A549 (cell line): ENCODE results near the gene MAML2. TPM values are rescaled to one million over a fixed set of nuclear protein-coding genes. Genes with fewer than 3 reads are reported as not detected.

Experiments
- ATAC-seq, 2 experiments: fragments of 200-7000 bp in 1 of 2; fragments of >200 bp in 1 of 2; cut with Nextera tagmentation in 1 of 2; cut with Tn5 transposase in 1 of 2; 3 replicates each; pipeline versions ENCODE4 v1.8.0 to v1.9.1; 2018 to 2020; ENCODE audit warnings: mild to moderate bottlenecking in 1 of 2, moderate library complexity in 1 of 2
- CTCF ChIA-PET: fragments of 300-600 bp; sonication (Branson Sonifier 250); formaldehyde crosslinking; extraction: SDS; loops from one replicate; lab custom pipeline; 2021; ENCODE audit warnings: antibody characterized with exemption, inconsistent platforms; lab: Yijun Ruan, JAX
- POLR2A ChIA-PET: fragments of 350-600 bp; formaldehyde crosslinking; extraction: SDS; loops from one replicate; lab custom pipeline; 2021; ENCODE audit warnings: antibody characterized with exemption, inconsistent platforms; lab: Yijun Ruan, JAX
- DNase-seq, 2 experiments: peaks; one replicate each; pipeline versions ENCODE4 v3.0.0 to v3.0.0-alpha.2; 2011 to 2016; ENCODE audit warnings: low read depth in 1 of 2, low spot score in 1 of 2
- FAIRE-seq: peaks from 2 replicates; lab custom pipeline; 2011; peaks lifted over from hg19 to GRCh38; lab: Jason Lieb, UNC
- H3K27ac ChIP-seq, 2 experiments: fragments of >200 bp; sonication (Bioruptor Twin); formaldehyde crosslinking; 3 replicates each; pipeline ENCODE4 v1.5.1; 2016 to 2017
- H3K4me1 ChIP-seq: fragments of >200 bp; sonication (Bioruptor Twin); formaldehyde crosslinking; 3 replicates; pipeline ENCODE4 v1.6.1; 2016
- H3K4me2 ChIP-seq: fragments of >200 bp; sonication (Bioruptor Twin); formaldehyde crosslinking; 3 replicates; pipeline ENCODE4 v1.6.1; 2016
- H3K4me3 ChIP-seq: fragments of >200 bp; sonication (Bioruptor Twin); formaldehyde crosslinking; 3 replicates; pipeline ENCODE4 v1.5.1; 2016
- H3K9me3 ChIP-seq: fragments of >200 bp; sonication (Bioruptor Twin); formaldehyde crosslinking; 3 replicates; pipeline ENCODE4 v1.6.1; 2016
- BHLHE40 ChIP-seq: IDR thresholded peaks from 2 replicates; pipeline ENCODE4 v1.6.1; 2012; ENCODE audit warnings: low read depth, low read length, inconsistent platforms
- CBX8 ChIP-seq: fragments of 200-600 bp; sonication (generic); IDR thresholded peaks from 2 replicates; pipeline ENCODE4 v1.6.1; 2016
- CEBPB ChIP-seq, 2 experiments: fragments of >200 bp in 1 of 2; sonication (Bioruptor Twin) in 1 of 2; formaldehyde crosslinking in 1 of 2; IDR thresholded peaks; 2 replicates each; pipeline ENCODE4 v1.6.1; 2012 to 2016
- EHF ChIP-seq: fragments of 250-450 bp; sonication (Bioruptor Pico); IDR thresholded peaks from 2 replicates; pipeline ENCODE4 v1.5.0; 2020; ENCODE audit warnings: mild to moderate bottlenecking
- HOXB5 ChIP-seq: fragments of 250-450 bp; sonication (Bioruptor Pico); IDR thresholded peaks from 2 replicates; pipeline ENCODE4 v1.5.0; 2020; ENCODE audit warnings: mild to moderate bottlenecking, moderate library complexity
- NR3C1 ChIP-seq: fragments of >200 bp; sonication (Bioruptor Twin); formaldehyde crosslinking; IDR thresholded peaks from 3 replicates; pipeline ENCODE4 v1.6.1; 2017
- POLR2AphosphoS2 ChIP-seq: conservative IDR thresholded peaks from 2 replicates; pipeline ENCODE4 v1.6.1; 2012; ENCODE audit warnings: low read length, improper control_type of control experiment, inconsistent platforms
- RARB ChIP-seq: fragments of 250-450 bp; sonication (Bioruptor Pico); IDR thresholded peaks from 2 replicates; pipeline ENCODE4 v1.8.0; 2021; ENCODE audit warnings: mild to moderate bottlenecking, moderate library complexity
- RCOR1 ChIP-seq: fragments of 150-350 bp; IDR thresholded peaks from 2 replicates; pipeline ENCODE4 v1.6.1; 2014; ENCODE audit warnings: antibody characterized with exemption, low read length, low read depth
- RFX5 ChIP-seq: fragments of 450-650 bp; IDR thresholded peaks from 2 replicates; pipeline ENCODE4 v1.7.1; 2014; ENCODE audit warnings: antibody characterized with exemption, mild to moderate bottlenecking, moderate library complexity
- ZC3H11A ChIP-seq: fragments of 450-650 bp; IDR thresholded peaks from 2 replicates; pipeline ENCODE4 v1.6.1; 2014; ENCODE audit warnings: antibody characterized with exemption, mild to moderate bottlenecking
- ZFP36 ChIP-seq: fragments of 450-650 bp; IDR thresholded peaks from 2 replicates; pipeline ENCODE4 v1.6.1; 2014; ENCODE audit warnings: borderline replicate concordance; ENCODE audit not compliant: partially characterized antibody
- ZNF302 ChIP-seq: fragments of 250-450 bp; sonication (Bioruptor Pico); IDR thresholded peaks from 2 replicates; pipeline ENCODE4 v1.9.0; 2021; ENCODE audit warnings: inconsistent platforms, mild to moderate bottlenecking, moderate library complexity
- WGBS: methylation state at CpG from one replicate; pipeline ENCODE4 v1.1.6; 2017; ENCODE audit errors: missing lambda C conversion rate; 5-methylcytosine and 5-hydroxymethylcytosine counted together
- polyA plus RNA-seq, 4 experiments: library from polyadenylated mRNA; depleted of rRNA in 3 of 4; stranded (reverse); fragments of >200 nt; fragmentation: RNase III in 1 of 4; extraction: RNeasy Plus Mini Kit Qiagen cat#74134 plus additional on column Dnase treatment in 1 of 4; gene quantifications; 2 replicates in 3 of 4; 3 replicates in 1 of 4; pipeline ENCODE4 v1.2.3, GENCODE V29; 2011 to 2017
- TF ChIP-seq, protein P1 (sequence below): fragments of 450-650 bp; IDR thresholded peaks from 2 replicates; pipeline ENCODE4 v1.6.1; 2014; ENCODE audit warnings: antibody characterized with exemption
- TF ChIP-seq, protein P2 (sequence below): IDR thresholded peaks from 2 replicates; pipeline ENCODE4 v1.6.1; 2012
- TF ChIP-seq, protein P3 (sequence below): fragments of 200-600 bp; sonication (generic); IDR thresholded peaks from 2 replicates; pipeline ENCODE4 v1.6.1; 2016; ENCODE audit warnings: antibody characterized with exemption, mild to moderate bottlenecking, moderate library complexity
- TF ChIP-seq, protein P4 (sequence below): fragments of 250-450 bp; sonication (Bioruptor Pico); IDR thresholded peaks from 2 replicates; pipeline ENCODE4 v1.5.0; 2021; ENCODE audit warnings: mild to moderate bottlenecking, moderate library complexity, borderline replicate concordance
- TF ChIP-seq, protein P5 (sequence below): fragments of 250-450 bp; sonication (Bioruptor Pico); IDR thresholded peaks from 2 replicates; pipeline ENCODE4 v1.5.0; 2020; ENCODE audit warnings: low read depth, mild to moderate bottlenecking, moderate library complexity

MAML2 gene
- polyA plus RNA-seq, 2 of the 4 experiments (the other 2 are of a cell fraction): 1.5 to 2.5 TPM

DNA sequence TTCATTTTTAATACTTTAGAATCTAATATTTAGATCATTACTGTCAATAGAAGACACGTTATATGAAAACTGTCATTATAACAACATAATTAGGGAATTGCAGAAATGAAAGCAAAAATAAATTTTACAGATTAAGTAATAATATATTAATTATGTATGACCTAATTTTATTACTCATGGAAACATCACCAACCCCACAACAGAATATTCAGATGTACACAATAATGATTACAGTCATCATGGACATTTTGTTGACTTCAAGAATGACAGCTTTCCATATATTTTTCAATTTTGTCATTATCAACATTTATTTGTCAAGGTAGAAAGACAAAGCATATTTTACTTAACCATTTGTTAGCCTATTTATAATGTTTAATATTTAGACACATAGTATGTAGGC is 119.9 kb downstream of the MAML2 start:
- H3K27ac ChIP-seq: no peak overlapping the region
- FAIRE-seq: no peak
- no peak for TF ChIP-seq EHF (CRISPR knock-in tag)
- DNase-seq: no peak
- 94% methylated on average over 1 of the region's 1 CpG for WGBS
- peaks cover 30% of the 10 kb centered on the region for H3K4me1 ChIP-seq
- no peak for ATAC-seq
- POLR2A ChIA-PET: no interaction called here
- H3K4me2 ChIP-seq: no peak overlapping the region
- no peaks in the 10 kb centered on the region for H3K9me3 ChIP-seq
- CTCF ChIA-PET: no interaction called here
- H3K4me3 ChIP-seq: no peak overlapping the region

DNA sequence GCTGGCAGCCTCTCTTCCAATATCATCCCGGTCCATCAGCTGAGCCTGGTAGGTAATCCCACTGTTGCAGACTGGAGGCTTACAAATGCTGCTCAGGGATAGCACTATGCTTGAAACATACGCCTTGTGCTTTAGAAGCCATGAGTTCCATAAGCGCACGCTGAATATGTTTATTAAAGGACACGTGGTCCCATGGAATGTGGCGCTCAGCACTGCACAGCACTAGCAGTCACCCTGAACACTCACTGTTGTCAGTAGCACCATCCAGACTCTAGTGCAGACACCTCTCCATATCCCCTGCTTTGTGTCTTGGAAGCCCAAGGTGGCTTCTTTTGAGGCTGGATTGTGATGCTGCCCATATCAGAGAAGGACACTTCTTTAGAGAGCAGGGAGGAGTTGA is 120.9 kb downstream of the MAML2 start:
- 97% methylated on average over 6 of the region's 6 CpGs for WGBS
- peaks cover 20% of the 10 kb centered on the region; the same call in 2 of the 3 replicates for H3K4me1 ChIP-seq
- ATAC-seq (peak in 1 of 2 experiments; percentile 30; a peak in 1 of 6 replicates), DNase-seq (no peak), FAIRE-seq (no peak)
- ChIA-PET POLR2A (no interaction called here), CTCF (interaction anchor here (1.5 kb wide), 1 partner anchor 121 kb away, joined by 5 read pairs; the partner anchor contains the start of gene MAML2)
- H3K27ac ChIP-seq: no peak overlapping the region
- TF ChIP-seq RFX5: no peak
- no peak overlapping the region for H3K4me3 ChIP-seq
- no peak overlapping the region for H3K4me2 ChIP-seq
- no peaks in the 10 kb centered on the region for H3K9me3 ChIP-seq

DNA sequence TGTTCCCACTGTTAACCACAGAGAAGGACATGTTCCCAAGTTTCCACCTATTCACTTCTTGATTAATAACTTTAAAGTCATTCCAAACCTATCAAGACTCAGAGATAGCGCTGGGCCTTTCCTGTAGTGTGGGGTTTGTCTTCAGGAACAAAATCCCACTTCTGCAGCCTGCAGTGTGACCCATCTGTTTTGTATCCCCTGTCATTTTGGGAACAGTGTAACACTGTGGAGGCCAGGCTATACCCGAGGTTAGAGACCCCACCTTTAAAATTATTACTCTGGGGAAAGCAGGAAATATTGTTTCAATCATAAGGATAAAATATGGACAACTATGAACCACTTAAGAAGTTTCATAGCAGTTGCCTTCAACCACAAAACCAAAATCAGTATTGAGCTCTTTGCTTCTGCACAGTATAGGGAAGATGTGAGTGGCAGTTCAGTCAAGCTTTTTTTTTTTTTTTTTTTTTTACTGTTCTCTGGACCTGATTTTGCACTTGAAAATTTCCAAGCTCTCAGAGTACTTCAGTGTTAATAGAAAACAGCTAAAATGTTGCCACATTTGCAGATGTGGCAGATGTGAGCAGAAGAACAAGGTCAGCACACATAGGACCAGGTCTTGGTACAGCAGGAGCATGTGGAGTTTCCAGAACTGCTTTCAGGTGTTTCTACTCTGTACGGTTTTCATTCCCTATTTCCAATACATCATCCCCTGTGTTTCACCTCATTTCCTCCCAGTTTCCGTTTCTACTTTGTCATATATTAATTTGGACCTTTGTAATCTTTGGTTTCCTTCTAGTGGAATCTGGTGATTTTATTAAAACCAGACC is 121.5 kb downstream of the MAML2 start:
- CTCF ChIA-PET: interaction anchor here (1.5 kb wide), 1 partner anchor 122 kb away, joined by 5 read pairs; the partner anchor contains the start of gene MAML2
- H3K9me3 ChIP-seq: no peaks in the 10 kb centered on the region
- WGBS: 72% methylated on average over 4 of the region's 4 CpGs
- POLR2A ChIA-PET: no interaction called here
- no peak overlapping the region for H3K4me2 ChIP-seq
- peaks cover 20% of the 10 kb centered on the region; the same call in 1 of the 3 replicates for H3K4me1 ChIP-seq
- FAIRE-seq: no peak
- no peak for DNase-seq
- TF ChIP-seq, protein P1, sequence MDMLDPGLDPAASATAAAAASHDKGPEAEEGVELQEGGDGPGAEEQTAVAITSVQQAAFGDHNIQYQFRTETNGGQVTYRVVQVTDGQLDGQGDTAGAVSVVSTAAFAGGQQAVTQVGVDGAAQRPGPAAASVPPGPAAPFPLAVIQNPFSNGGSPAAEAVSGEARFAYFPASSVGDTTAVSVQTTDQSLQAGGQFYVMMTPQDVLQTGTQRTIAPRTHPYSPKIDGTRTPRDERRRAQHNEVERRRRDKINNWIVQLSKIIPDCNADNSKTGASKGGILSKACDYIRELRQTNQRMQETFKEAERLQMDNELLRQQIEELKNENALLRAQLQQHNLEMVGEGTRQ: no peak
- TF ChIP-seq, protein P2, sequence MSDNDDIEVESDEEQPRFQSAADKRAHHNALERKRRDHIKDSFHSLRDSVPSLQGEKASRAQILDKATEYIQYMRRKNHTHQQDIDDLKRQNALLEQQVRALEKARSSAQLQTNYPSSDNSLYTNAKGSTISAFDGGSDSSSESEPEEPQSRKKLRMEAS: no peak
- no peak for TF ChIP-seq HOXB5 (CRISPR knock-in tag)
- no peak for TF ChIP-seq RCOR1
- TF ChIP-seq CBX8: no peak
- TF ChIP-seq NR3C1: no peak
- no peak for TF ChIP-seq RARB (CRISPR knock-in tag)
- no peak for TF ChIP-seq CEBPB (IDR thresholded peaks at IDR 0.05)
- TF ChIP-seq, protein P3, sequence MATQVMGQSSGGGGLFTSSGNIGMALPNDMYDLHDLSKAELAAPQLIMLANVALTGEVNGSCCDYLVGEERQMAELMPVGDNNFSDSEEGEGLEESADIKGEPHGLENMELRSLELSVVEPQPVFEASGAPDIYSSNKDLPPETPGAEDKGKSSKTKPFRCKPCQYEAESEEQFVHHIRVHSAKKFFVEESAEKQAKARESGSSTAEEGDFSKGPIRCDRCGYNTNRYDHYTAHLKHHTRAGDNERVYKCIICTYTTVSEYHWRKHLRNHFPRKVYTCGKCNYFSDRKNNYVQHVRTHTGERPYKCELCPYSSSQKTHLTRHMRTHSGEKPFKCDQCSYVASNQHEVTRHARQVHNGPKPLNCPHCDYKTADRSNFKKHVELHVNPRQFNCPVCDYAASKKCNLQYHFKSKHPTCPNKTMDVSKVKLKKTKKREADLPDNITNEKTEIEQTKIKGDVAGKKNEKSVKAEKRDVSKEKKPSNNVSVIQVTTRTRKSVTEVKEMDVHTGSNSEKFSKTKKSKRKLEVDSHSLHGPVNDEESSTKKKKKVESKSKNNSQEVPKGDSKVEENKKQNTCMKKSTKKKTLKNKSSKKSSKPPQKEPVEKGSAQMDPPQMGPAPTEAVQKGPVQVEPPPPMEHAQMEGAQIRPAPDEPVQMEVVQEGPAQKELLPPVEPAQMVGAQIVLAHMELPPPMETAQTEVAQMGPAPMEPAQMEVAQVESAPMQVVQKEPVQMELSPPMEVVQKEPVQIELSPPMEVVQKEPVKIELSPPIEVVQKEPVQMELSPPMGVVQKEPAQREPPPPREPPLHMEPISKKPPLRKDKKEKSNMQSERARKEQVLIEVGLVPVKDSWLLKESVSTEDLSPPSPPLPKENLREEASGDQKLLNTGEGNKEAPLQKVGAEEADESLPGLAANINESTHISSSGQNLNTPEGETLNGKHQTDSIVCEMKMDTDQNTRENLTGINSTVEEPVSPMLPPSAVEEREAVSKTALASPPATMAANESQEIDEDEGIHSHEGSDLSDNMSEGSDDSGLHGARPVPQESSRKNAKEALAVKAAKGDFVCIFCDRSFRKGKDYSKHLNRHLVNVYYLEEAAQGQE: no peak
- TF ChIP-seq, protein P4, sequence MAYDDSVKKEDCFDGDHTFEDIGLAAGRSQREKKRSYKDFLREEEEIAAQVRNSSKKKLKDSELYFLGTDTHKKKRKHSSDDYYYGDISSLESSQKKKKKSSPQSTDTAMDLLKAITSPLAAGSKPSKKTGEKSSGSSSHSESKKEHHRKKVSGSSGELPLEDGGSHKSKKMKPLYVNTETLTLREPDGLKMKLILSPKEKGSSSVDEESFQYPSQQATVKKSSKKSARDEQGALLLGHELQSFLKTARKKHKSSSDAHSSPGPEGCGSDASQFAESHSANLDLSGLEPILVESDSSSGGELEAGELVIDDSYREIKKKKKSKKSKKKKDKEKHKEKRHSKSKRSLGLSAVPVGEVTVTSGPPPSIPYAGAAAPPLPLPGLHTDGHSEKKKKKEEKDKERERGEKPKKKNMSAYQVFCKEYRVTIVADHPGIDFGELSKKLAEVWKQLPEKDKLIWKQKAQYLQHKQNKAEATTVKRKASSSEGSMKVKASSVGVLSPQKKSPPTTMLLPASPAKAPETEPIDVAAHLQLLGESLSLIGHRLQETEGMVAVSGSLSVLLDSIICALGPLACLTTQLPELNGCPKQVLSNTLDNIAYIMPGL (CRISPR knock-in tag): no peak
- no peak for TF ChIP-seq ZNF302 (CRISPR knock-in tag)
- TF ChIP-seq BHLHE40: no peak
- TF ChIP-seq POLR2AphosphoS2: no peak
- TF ChIP-seq ZC3H11A: no peak
- TF ChIP-seq, protein P5, sequence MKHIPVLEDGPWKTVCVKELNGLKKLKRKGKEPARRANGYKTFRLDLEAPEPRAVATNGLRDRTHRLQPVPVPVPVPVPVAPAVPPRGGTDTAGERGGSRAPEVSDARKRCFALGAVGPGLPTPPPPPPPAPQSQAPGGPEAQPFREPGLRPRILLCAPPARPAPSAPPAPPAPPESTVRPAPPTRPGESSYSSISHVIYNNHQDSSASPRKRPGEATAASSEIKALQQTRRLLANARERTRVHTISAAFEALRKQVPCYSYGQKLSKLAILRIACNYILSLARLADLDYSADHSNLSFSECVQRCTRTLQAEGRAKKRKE: no peak
- no peak for TF ChIP-seq RFX5
- no peak for TF ChIP-seq ZFP36
- no peak overlapping the region for H3K4me3 ChIP-seq
- ATAC-seq: peak in 1 of 2 experiments; percentile 21; a peak in 1 of 6 replicates
- H3K27ac ChIP-seq: 0 out of 6 replicates have a peak overlapping the region, but pooled peaks of 1 of the 2 experiments have one; percentile 35
